GM23338 (cell line): ENCODE results near the gene ZNF763. TPM values are rescaled to one million over a fixed set of nuclear protein-coding genes. Genes with fewer than 3 reads are reported as not detected.
"Not testable (repeated sequence)": the region's sequence is repeated elsewhere in the genome, so short reads cannot be mapped to it uniquely, and the experiment has no call there.

Experiments
- ATAC-seq: fragments of 200-7000 bp; cut with Tn5 transposase; 3 replicates; pipeline ENCODE4 v1.9.1; 2020
- DNase-seq: peaks from one replicate; pipeline ENCODE4 v3.0.0-alpha.2; 2015; ENCODE audit warnings: low spot score
- H2AFZ ChIP-seq: fragments of 200-600 bp; sonication (generic); 2 replicates; pipeline ENCODE4 v1.8.0; 2016; ENCODE audit warnings: antibody characterized with exemption, mild to moderate bottlenecking, moderate library complexity
- H3F3A ChIP-seq: fragments of 200-600 bp; sonication (generic); replicated peaks from 2 replicates; pipeline ENCODE4 v1.8.0; 2017; ENCODE audit warnings: antibody characterized with exemption, mixed run types, low read depth
- H3K27ac ChIP-seq: fragments of 200-600 bp; sonication (generic); 2 replicates; pipeline ENCODE4 v1.6.1; 2016; ENCODE audit warnings: low read depth
- H3K27me3 ChIP-seq: fragments of 200-600 bp; sonication (generic); 2 replicates; pipeline ENCODE4 v1.8.0; 2016; ENCODE audit warnings: mild to moderate bottlenecking, mixed run types, moderate library complexity; ENCODE audit not compliant: insufficient read depth
- H3K36me3 ChIP-seq: fragments of 200-600 bp; sonication (generic); 2 replicates; pipeline ENCODE4 v1.8.0; 2016; ENCODE audit warnings: mild to moderate bottlenecking; ENCODE audit not compliant: insufficient read depth
- H3K4me1 ChIP-seq: fragments of 200-600 bp; sonication (generic); 2 replicates; pipeline ENCODE4 v1.8.0; 2016; ENCODE audit warnings: mild to moderate bottlenecking, moderate library complexity; ENCODE audit not compliant: insufficient read depth
- H3K4me2 ChIP-seq: fragments of 200-600 bp; sonication (generic); 2 replicates; pipeline ENCODE4 v1.7.1; 2017; ENCODE audit warnings: mixed run types
- H3K4me3 ChIP-seq: fragments of 200-600 bp; sonication (generic); 2 replicates; pipeline ENCODE4 v1.6.1; 2016; ENCODE audit warnings: mixed run types
- H3K79me2 ChIP-seq: fragments of 200-600 bp; sonication (generic); replicated peaks from 2 replicates; pipeline ENCODE4 v1.8.0; 2017; ENCODE audit warnings: mild to moderate bottlenecking; ENCODE audit not compliant: insufficient read depth
- H3K9me2 ChIP-seq: fragments of 200-600 bp; sonication (generic); 2 replicates; pipeline ENCODE4 v1.8.0; 2017; ENCODE audit not compliant: insufficient read depth
- H4K20me1 ChIP-seq: fragments of 200-600 bp; sonication (generic); replicated peaks from 2 replicates; pipeline ENCODE4 v1.8.0; 2017; ENCODE audit warnings: mild to moderate bottlenecking; ENCODE audit not compliant: insufficient read depth
- H3K27ac Mint-ChIP-seq: 2 replicates; pipeline ENCODE4 v1.8.0; 2020; ENCODE audit warnings: inconsistent platforms, mild to moderate bottlenecking, moderate library complexity, mixed read lengths
- H3K27me3 Mint-ChIP-seq: 3 replicates; pipeline ENCODE4 v1.8.0; 2022; ENCODE audit warnings: low read depth, mild to moderate bottlenecking, moderate library complexity, mixed read lengths, inconsistent platforms; ENCODE audit not compliant: insufficient read depth, poor library complexity
- H3K36me3 Mint-ChIP-seq: 3 replicates; pipeline ENCODE4 v1.8.0; 2021; ENCODE audit warnings: low read depth, mild to moderate bottlenecking, inconsistent platforms, moderate library complexity, mixed read lengths
- H3K4me1 Mint-ChIP-seq: 3 replicates; pipeline ENCODE4 v1.8.0; 2020; ENCODE audit warnings: mild to moderate bottlenecking, inconsistent platforms, mixed read lengths
- H3K4me3 Mint-ChIP-seq: 3 replicates; pipeline ENCODE4 v1.8.0; 2021; ENCODE audit warnings: moderate library complexity, mild to moderate bottlenecking, inconsistent platforms, mixed read lengths
- H3K9me3 Mint-ChIP-seq: 3 replicates; pipeline ENCODE4 v1.8.0; 2020; ENCODE audit warnings: moderate library complexity, mild to moderate bottlenecking, inconsistent platforms, mixed read lengths
- EZH2 ChIP-seq: fragments of 200-600 bp; sonication (generic); IDR thresholded peaks from one replicate; pipeline ENCODE4 v1.8.0; 2017; ENCODE audit warnings: antibody characterized with exemption, mild to moderate bottlenecking, low read depth; ENCODE audit not compliant: unreplicated experiment
- EZH2phosphoT487 ChIP-seq: fragments of 200-600 bp; sonication (generic); IDR thresholded peaks from one replicate; pipeline ENCODE4 v1.8.1; 2018; ENCODE audit warnings: antibody characterized with exemption; ENCODE audit not compliant: unreplicated experiment
- JUNB ChIP-seq: IDR thresholded peaks from one replicate; pipeline ENCODE4 v1.6.1; 2016; ENCODE audit warnings: antibody characterized with exemption; ENCODE audit not compliant: unreplicated experiment
- ZNF114 ChIP-seq: fragments of 250-450 bp; sonication (Bioruptor Pico); IDR thresholded peaks from 2 replicates; pipeline ENCODE4 v1.5.0; 2020; ENCODE audit warnings: mild to moderate bottlenecking, moderate library complexity
- ZNF331 ChIP-seq: fragments of 250-450 bp; sonication (Bioruptor Pico); IDR thresholded peaks from 2 replicates; pipeline ENCODE4 v1.5.0; 2020; ENCODE audit warnings: low read depth, mild to moderate bottlenecking, moderate library complexity
- polyA plus RNA-seq: library from polyadenylated mRNA; unstranded; fragments of >200 nt; fragmentation: Nextera tagmentation; extraction: Ambion mirVana; gene quantifications from 2 replicates; pipeline ENCODE4 v1.2.1, GENCODE V29; 2016
- total RNA-seq: library from RNA; depleted of rRNA; stranded (reverse); fragments of >200 nt; shearing (Covaris generic); gene quantifications from 2 replicates; pipeline ENCODE4 v1.2.3, GENCODE V29; 2014
- TF ChIP-seq, protein P1 (sequence below): IDR thresholded peaks from 2 replicates; pipeline ENCODE4 v1.6.1; 2016; ENCODE audit warnings: antibody characterized with exemption

Gene ZNF763
- total and polyA plus RNA-seq, 2 experiments from 2014 or later = 0.61 to 0.87 TPM

DNA sequence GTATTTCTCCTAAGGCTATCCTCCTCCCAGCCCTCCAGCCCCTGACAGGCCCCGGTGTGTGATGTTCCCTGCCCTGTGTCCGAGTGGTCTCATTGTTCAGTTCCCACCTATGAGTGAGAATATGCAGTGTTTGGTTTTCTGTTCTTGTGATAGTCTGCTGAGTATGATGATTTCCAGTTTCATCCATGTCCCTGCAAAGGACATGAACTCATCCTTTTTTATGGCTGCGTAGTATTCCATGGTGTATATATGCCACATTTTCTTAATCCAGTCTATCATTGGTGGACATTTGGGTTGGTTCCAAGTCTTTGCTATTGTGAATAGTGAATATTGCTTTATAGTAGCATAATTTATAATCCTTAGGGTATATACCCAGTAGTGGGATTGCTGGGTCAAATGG is 29.0 kb upstream of the ZNF763 start:
- H3K79me2 ChIP-seq = peaks cover 81% of the 10 kb centered on the region
- not testable (repeated sequence) for H3K4me3 Mint-ChIP-seq, H3K27me3 Mint-ChIP-seq, DNase-seq, H2AFZ ChIP-seq, H3K4me3 ChIP-seq, H3K4me2 ChIP-seq, H3K27ac Mint-ChIP-seq, H3K9me2 ChIP-seq, H4K20me1 ChIP-seq, H3K27me3 ChIP-seq, H3K27ac ChIP-seq, H3K4me1 ChIP-seq, H3K4me1 Mint-ChIP-seq, H3F3A ChIP-seq, ATAC-seq
- H3K9me3 Mint-ChIP-seq = peaks cover 88% of the 10 kb centered on the region
- peaks cover 29% of the 10 kb centered on the region for H3K36me3 Mint-ChIP-seq
- peaks cover 15% of the 10 kb centered on the region; the same call in 1 of the 2 replicates for H3K36me3 ChIP-seq

DNA sequence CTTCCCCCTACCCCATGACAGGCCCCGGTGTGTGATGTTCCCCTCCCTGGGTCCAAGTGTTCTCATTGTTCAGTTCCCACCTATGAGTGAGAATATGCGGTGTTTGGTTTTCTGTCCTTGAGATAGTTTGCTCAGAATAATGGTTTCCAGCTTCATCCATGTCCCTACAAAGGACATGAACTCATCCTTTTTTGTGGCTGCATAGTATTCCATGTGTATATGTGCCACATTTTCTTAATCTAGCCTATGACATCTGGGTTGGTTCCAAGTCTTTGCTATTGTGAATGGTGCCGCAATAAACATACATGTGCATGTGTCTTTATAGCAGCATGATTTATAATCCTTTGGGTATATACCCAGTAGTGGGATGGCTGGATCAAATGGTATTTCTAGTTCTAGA is 26.5 kb upstream of the ZNF763 start:
- ATAC-seq, H3K9me2 ChIP-seq, H3K27ac Mint-ChIP-seq, DNase-seq, H3K27me3 Mint-ChIP-seq, H3K4me3 ChIP-seq, H3K27me3 ChIP-seq, H3K4me1 ChIP-seq, H3K27ac ChIP-seq, H3F3A ChIP-seq, H2AFZ ChIP-seq, H3K4me1 Mint-ChIP-seq, H3K4me2 ChIP-seq, H3K4me3 Mint-ChIP-seq, H4K20me1 ChIP-seq: not testable (repeated sequence)
- Histone ChIP-seq H3K79me2 (peaks cover 60% of the 10 kb centered on the region), H3K36me3 (peaks cover 28% of the 10 kb centered on the region)
- Mint-ChIP-seq H3K9me3 (peaks cover 89% of the 10 kb centered on the region), H3K36me3 (peaks cover 34% of the 10 kb centered on the region)

DNA sequence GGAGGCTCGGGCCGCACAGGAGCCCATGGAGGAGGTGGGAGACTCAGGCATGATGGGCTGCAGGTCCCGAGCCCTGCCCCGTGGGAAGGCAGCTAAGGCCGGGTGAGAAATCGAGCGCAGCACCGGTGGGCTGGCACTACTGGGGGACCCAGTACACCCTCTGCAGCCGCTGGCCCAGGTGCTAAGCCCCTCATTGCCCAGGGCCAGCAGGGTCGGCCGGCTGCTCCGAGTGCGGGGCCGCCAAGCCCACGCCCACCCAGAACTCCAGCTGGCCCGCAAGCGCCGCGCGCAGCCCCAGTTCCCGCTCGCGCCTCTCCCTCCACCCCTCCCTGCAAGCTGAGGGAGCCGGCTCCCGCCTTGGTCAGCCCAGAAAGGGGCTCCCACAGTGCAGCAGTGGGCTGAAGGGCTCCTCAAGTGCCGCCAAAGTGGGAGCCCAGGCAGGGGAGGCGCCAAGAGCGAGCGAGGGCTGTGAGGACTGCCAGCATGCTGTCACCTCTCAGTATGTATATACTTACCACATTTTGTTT is 23.4 kb upstream of the ZNF763 start:
- not testable (repeated sequence) for H3K27ac ChIP-seq, H3K27ac Mint-ChIP-seq, H3K27me3 ChIP-seq, H3F3A ChIP-seq, H3K4me3 Mint-ChIP-seq, H3K4me1 Mint-ChIP-seq, H3K27me3 Mint-ChIP-seq, ATAC-seq, DNase-seq, H3K9me2 ChIP-seq, H3K4me2 ChIP-seq, H2AFZ ChIP-seq, H3K4me3 ChIP-seq, H4K20me1 ChIP-seq, H3K4me1 ChIP-seq
- Mint-ChIP-seq H3K9me3 (peaks cover 93% of the 10 kb centered on the region), H3K36me3 (peaks cover 37% of the 10 kb centered on the region)
- Histone ChIP-seq H3K36me3 (peaks cover 30% of the 10 kb centered on the region), H3K79me2 (peaks cover 37% of the 10 kb centered on the region)

DNA sequence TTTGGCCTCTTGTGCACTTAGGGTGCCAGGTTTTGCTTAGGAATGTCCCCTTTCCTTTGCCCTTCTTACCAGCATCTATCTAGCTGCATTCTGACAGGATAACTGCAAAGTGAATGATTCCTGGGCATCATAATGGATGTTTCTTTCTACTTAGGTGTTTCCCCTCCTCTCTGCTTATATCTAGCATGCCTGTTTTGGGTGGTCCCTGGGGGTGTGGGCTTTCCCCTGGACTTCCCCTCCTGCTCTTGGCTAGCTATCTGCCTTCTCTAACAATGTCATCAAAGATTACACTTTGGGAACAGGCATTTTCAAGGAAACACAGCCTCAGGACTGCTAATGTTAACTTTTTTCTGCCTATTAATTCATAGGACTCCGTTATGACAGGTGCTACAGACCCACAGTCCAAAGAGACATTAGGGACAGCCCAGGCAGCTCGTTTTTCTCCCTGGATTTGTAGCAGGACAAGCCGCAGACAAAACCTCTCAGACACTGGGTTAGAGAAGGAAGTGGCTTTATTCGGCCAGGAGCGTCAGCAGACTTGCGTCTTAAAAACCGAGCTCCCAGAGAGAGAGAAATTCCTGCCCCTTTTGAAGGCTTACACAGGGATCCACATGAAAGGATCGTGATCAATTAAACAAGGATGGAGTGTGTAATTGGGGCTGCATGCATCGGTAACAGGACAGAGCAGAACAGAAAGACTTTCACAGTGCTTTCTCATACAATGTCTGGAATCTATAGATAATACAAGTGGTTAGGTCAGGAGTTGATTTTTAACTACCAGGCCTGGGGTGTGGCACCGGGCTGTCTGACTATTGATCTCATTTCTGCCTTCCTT is 22.6 kb upstream of the ZNF763 start:
- H3K27me3 ChIP-seq = no peaks in the 10 kb centered on the region
- no peaks in the 10 kb centered on the region for H3F3A ChIP-seq
- DNase-seq (no peak), ATAC-seq (no peak)
- no peak overlapping the region for H3K4me2 ChIP-seq
- H3K27ac ChIP-seq = no peak overlapping the region
- H3K79me2 ChIP-seq = peaks cover 29% of the 10 kb centered on the region
- Mint-ChIP-seq H3K27ac (no peak overlapping the region), H3K27me3 (peaks cover 2% of the 10 kb centered on the region), H3K4me3 (no peak overlapping the region), H3K36me3 (peaks cover 36% of the 10 kb centered on the region), H3K9me3 (peaks cover 93% of the 10 kb centered on the region), H3K4me1 (no peaks in the 10 kb centered on the region)
- TF ChIP-seq, protein P1, sequence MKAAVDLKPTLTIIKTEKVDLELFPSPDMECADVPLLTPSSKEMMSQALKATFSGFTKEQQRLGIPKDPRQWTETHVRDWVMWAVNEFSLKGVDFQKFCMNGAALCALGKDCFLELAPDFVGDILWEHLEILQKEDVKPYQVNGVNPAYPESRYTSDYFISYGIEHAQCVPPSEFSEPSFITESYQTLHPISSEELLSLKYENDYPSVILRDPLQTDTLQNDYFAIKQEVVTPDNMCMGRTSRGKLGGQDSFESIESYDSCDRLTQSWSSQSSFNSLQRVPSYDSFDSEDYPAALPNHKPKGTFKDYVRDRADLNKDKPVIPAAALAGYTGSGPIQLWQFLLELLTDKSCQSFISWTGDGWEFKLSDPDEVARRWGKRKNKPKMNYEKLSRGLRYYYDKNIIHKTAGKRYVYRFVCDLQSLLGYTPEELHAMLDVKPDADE = no peak
- no peak for TF ChIP-seq EZH2
- TF ChIP-seq JUNB = no peak
- TF ChIP-seq ZNF114 (CRISPR knock-in tag) = no peak
- TF ChIP-seq EZH2phosphoT487 = no peak
- no peak for TF ChIP-seq ZNF331
- H3K4me1 ChIP-seq = no peaks in the 10 kb centered on the region
- H3K4me3 ChIP-seq = no peak overlapping the region
- H3K36me3 ChIP-seq = peaks cover 38% of the 10 kb centered on the region
- no peaks in the 10 kb centered on the region for H4K20me1 ChIP-seq
- H3K9me2 ChIP-seq = no peaks in the 10 kb centered on the region
- no peak overlapping the region for H2AFZ ChIP-seq
